ENCODE data around the gene PMEPA1. TPM values are rescaled to one million over a fixed set of nuclear protein-coding genes. Genes with fewer than 3 reads are reported as not detected.

The PMEPA1 gene
- total RNA-seq, 1 donor from 2014 or later: 49.4 TPM

GRCh38 chr20:57684808-57685140, 25.0 kb downstream of the PMEPA1 start:
- DNase-seq (ENCODE audit: low read depth) (no peak), FAIRE-seq (no peak)
- Histone ChIP-seq H3K4me2 (ENCODE audit: low read length) (peak overlapping the region; percentile 68), H3K27ac (ENCODE audit: low read depth, low read length) (peak overlapping the region; percentile 22), H3K27me3 (ENCODE audit: insufficient read depth, low read length) (no peaks in the 10 kb centered on the region), H3K36me3 (ENCODE audit: insufficient read depth, low read length) (peaks cover 3% of the 10 kb centered on the region), H2AFZ (ENCODE audit: low read depth, low read length) (no peak overlapping the region), H3K79me2 (ENCODE audit: insufficient read depth, low read length) (peaks cover 100% of the 10 kb centered on the region), H3K4me1 (ENCODE audit: insufficient read depth, low read length) (peaks cover 66% of the 10 kb centered on the region), H4K20me1 (ENCODE audit: insufficient read depth, low read length) (peaks cover 99% of the 10 kb centered on the region), H3K9ac (ENCODE audit: low read length) (peak overlapping the region; percentile 62), H3K4me3 (ENCODE audit: insufficient read depth, low read depth, low read length) (no peak overlapping the region), H3K9me3 (ENCODE audit: insufficient read depth, low read depth, low read length) (no peaks in the 10 kb centered on the region)
- no peak overlapping the region for H3K27ac Mint-ChIP-seq (ENCODE audit: unreplicated experiment)
- H3K9me3 Mint-ChIP-seq (ENCODE audit: unreplicated experiment): no peaks in the 10 kb centered on the region
- TF ChIP-seq EZH2 (IDR thresholded peaks at IDR 0.05; ENCODE audit: insufficient read depth, low read length) (no peak), CTCF (IDR thresholded peaks at IDR 0.05; ENCODE audit: insufficient read depth, low read depth, low read length) (no peak)
- H3K4me1 Mint-ChIP-seq (ENCODE audit: low read depth, unreplicated experiment): peaks cover 66% of the 10 kb centered on the region
- H3K27me3 Mint-ChIP-seq (ENCODE audit: low read depth, unreplicated experiment): no peaks in the 10 kb centered on the region
- H3K36me3 Mint-ChIP-seq (ENCODE audit: low read depth, unreplicated experiment): peaks cover 24% of the 10 kb centered on the region
- H3K4me3 Mint-ChIP-seq (ENCODE audit: unreplicated experiment): peak overlapping the region; percentile 40

- H3K9ac ChIP-seq (ENCODE audit: low read length): peak overlapping the region; percentile 62
- H3K9me3 Mint-ChIP-seq (ENCODE audit: unreplicated experiment): no peaks in the 10 kb centered on the region
- no peak overlapping the region for H3K4me3 ChIP-seq (ENCODE audit: insufficient read depth, low read depth, low read length)
- H3K4me3 Mint-ChIP-seq (ENCODE audit: unreplicated experiment): no peak overlapping the region
- no peak overlapping the region for H2AFZ ChIP-seq (ENCODE audit: low read depth, low read length)
- peaks cover 60% of the 10 kb centered on the region for H3K4me1 ChIP-seq (ENCODE audit: insufficient read depth, low read length)
- peaks cover 99% of the 10 kb centered on the region for H4K20me1 ChIP-seq (ENCODE audit: insufficient read depth, low read length)
- H3K9me3 ChIP-seq (ENCODE audit: insufficient read depth, low read depth, low read length): no peaks in the 10 kb centered on the region
- H3K4me1 Mint-ChIP-seq (ENCODE audit: low read depth, unreplicated experiment): peaks cover 67% of the 10 kb centered on the region
- peaks cover 100% of the 10 kb centered on the region for H3K79me2 ChIP-seq (ENCODE audit: insufficient read depth, low read length)
- DNase-seq (ENCODE audit: low read depth) (no peak), FAIRE-seq (no peak)
- H3K27ac ChIP-seq (ENCODE audit: low read depth, low read length): peak overlapping the region; percentile 22
- no peaks in the 10 kb centered on the region for H3K27me3 ChIP-seq (ENCODE audit: insufficient read depth, low read length)
- H3K27me3 Mint-ChIP-seq (ENCODE audit: low read depth, unreplicated experiment): no peaks in the 10 kb centered on the region
- peak overlapping the region; percentile 68 for H3K4me2 ChIP-seq (ENCODE audit: low read length)
- H3K36me3 Mint-ChIP-seq (ENCODE audit: low read depth, unreplicated experiment): peaks cover 22% of the 10 kb centered on the region
- peak overlapping the region; percentile 26 for H3K27ac Mint-ChIP-seq (ENCODE audit: unreplicated experiment)
- peaks cover 3% of the 10 kb centered on the region for H3K36me3 ChIP-seq (ENCODE audit: insufficient read depth, low read length)
- TF ChIP-seq CTCF (IDR thresholded peaks at IDR 0.05; ENCODE audit: insufficient read depth, low read depth, low read length) (no peak), EZH2 (IDR thresholded peaks at IDR 0.05; ENCODE audit: insufficient read depth, low read length) (no peak)
Observed at GRCh38 chr20:57683881-57684807, 25.7 kb downstream of the PMEPA1 start.

GRCh38 chr20:57683287-57683686, 26.5 kb downstream of the PMEPA1 start:
- TF ChIP-seq CTCF (IDR thresholded peaks at IDR 0.05; ENCODE audit: insufficient read depth, low read depth, low read length) (no peak), EZH2 (IDR thresholded peaks at IDR 0.05; ENCODE audit: insufficient read depth, low read length) (no peak)
- Histone ChIP-seq H3K4me3 (ENCODE audit: insufficient read depth, low read depth, low read length) (no peak overlapping the region), H4K20me1 (ENCODE audit: insufficient read depth, low read length) (peaks cover 99% of the 10 kb centered on the region), H3K27me3 (ENCODE audit: insufficient read depth, low read length) (no peaks in the 10 kb centered on the region), H3K9me3 (ENCODE audit: insufficient read depth, low read depth, low read length) (no peaks in the 10 kb centered on the region), H3K4me2 (ENCODE audit: low read length) (no peak overlapping the region), H2AFZ (ENCODE audit: low read depth, low read length) (no peak overlapping the region), H3K9ac (ENCODE audit: low read length) (no peak overlapping the region), H3K79me2 (ENCODE audit: insufficient read depth, low read length) (peaks cover 100% of the 10 kb centered on the region), H3K36me3 (ENCODE audit: insufficient read depth, low read length) (peaks cover 3% of the 10 kb centered on the region), H3K27ac (ENCODE audit: low read depth, low read length) (no peak overlapping the region), H3K4me1 (ENCODE audit: insufficient read depth, low read length) (peaks cover 54% of the 10 kb centered on the region)
- DNase-seq (ENCODE audit: low read depth) (no peak), FAIRE-seq (no peak)
- no peaks in the 10 kb centered on the region for H3K27me3 Mint-ChIP-seq (ENCODE audit: low read depth, unreplicated experiment)
- H3K27ac Mint-ChIP-seq (ENCODE audit: unreplicated experiment): no peak overlapping the region
- H3K4me3 Mint-ChIP-seq (ENCODE audit: unreplicated experiment): no peak overlapping the region
- peaks cover 20% of the 10 kb centered on the region for H3K36me3 Mint-ChIP-seq (ENCODE audit: low read depth, unreplicated experiment)
- H3K4me1 Mint-ChIP-seq (ENCODE audit: low read depth, unreplicated experiment): peaks cover 66% of the 10 kb centered on the region
- H3K9me3 Mint-ChIP-seq (ENCODE audit: unreplicated experiment): no peaks in the 10 kb centered on the region
